NCI-H1105 treated with DMSO at 0.1 percent for 48 hours (cell line): Measurements from ENCODE around the gene BGN.

ENCODE experiments used
- DNase-seq: peaks from one replicate; lab custom pipeline; 2025; lab: John Stamatoyannopoulos, UW

Gene BGN

DNA sequence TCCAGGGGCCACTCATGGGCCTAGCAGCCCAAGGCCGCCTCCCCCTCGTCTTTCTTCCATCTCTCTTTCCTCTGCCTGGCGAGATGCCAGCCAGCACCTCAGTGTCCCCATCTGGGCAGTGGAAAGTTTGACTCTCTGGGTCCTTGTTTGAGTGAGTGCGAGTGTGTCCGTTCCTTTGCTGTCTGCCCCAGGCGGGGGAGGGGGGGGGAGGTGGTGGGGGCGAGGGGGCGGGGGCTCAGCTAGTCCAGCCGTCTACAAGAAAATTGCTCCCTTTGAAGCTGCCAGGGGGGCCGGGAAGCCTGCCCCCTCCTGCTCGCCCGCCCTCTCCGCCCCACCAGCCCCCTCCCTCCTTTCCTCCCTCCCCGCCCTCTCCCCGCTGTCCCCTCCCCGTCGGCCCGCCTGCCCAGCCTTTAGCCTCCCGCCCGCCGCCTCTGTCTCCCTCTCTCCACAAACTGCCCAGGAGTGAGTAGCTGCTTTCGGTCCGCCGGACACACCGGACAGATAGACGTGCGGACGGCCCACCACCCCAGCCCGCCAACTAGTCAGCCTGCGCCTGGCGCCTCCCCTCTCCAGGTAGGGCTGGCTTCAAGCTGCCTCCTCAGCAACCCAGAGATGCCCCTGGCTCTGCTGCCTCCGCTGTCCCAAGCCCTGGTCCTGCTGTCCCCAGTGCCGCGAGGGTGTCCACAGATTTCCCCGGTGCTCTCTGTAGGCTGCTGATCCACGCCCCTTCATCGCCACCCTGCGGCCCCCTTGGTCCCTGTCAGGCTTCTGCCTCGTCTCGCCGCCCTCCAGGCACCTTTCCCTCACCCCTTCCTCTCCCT, at the start of gene BGN:
TSS of gene BGN (plus strand) at position 440 of the 821 bp plus-strand sequence. CDS start 9,652 bp downstream, outside the sequence.
- no peak for DNase-seq

DNA sequence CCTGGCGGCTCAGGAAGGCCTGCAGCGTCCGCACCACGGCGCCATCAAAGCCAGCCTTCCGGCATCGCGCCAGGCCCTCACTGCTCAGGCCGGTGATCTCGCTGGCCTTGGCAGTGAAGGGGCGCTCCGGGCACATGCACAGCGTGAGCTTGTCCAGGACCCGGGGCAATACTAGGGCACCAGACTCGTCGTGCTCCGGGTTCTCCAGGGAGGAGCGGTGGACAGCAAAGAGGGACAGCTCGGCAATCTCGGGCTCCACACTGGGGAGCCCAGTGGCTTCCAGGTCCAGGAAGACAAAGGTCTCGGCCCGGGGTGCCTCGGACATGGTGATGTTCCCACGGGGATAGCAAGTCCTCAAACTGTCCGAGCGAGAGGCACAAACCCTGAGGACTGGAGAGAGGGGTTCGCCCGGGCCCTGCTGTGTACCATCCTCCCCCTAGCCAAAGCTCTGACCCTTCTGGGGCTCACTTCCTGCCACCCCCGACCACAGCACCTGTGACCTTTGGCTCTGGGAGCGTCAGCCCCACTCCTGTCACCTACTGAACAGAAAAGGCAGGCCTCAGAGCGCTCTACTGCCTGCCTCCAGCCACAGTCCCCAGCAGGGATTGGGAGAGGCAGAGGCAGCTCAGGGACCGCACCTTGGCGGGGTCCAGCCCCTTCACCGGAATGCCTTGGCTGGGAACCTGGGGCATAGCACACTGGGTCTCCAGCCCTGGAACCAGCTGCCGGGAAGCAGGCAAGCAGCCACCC, 49.5 kb upstream of the BGN start:
- no peak for DNase-seq

- no peak for DNase-seq
Measured at GRCh38 chrX:153445856-153446635, 48.7 kb upstream of the BGN start, which contains the start of gene TREX2. Gene TREX2, minus strand, starts transcription at chrX:153446056. Its CDS starts 626 bp downstream, at chrX:153445430.

GRCh38 chrX:153446636-153446936, 48.2 kb upstream of the BGN start:
- no peak for DNase-seq

DNA sequence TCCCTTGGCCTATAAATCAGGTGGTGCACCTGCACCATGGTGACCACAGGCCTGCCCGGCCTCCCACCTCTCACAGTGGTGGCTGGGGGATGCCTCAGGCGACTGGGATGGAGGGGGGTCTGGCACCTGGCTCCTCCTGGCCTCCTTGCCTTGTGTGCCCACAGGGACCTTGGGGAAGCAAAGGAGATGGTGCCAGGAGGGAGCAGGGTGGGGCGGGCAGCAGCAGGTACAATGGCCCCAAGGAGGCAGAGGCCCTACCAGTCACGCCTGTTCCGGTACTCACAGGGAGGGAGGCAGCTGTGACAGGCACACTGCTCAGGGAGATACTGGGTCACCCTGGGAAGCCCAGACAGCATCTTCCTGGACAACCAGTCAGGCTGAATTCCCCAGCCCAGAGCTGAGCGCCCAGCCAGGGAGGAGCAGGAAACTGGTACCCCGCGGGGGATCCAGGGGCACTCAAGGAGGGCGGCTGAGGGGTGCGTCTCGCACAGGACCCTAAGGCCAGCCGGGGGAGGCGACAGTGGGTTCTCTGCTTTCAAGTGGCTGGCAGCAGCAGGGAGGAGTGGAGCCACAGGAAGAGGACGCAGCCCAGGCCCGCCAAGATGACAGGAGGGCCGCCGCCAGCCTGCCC, 47.7 kb upstream of the BGN start:
- no peak for DNase-seq

DNA sequence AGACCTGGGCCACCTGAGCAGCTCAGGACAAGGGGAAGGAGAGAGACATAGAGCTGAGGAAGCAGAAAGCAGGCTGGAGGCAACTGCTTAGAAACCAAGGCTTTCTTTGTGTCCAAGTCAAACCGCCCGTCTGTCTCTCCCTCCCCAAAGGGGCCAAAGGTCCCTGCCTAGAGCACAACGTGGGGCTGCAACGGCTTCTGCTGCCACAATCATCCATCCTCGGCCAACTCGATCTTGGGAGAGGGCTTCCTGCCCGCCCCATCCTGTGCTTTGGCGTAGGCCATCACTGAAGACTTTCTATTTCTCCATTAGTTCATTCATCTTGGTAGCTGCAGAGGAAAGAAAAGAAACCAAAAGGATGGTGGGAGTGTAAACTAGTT, 47.2 kb upstream of the BGN start:
- no peak for DNase-seq

DNA sequence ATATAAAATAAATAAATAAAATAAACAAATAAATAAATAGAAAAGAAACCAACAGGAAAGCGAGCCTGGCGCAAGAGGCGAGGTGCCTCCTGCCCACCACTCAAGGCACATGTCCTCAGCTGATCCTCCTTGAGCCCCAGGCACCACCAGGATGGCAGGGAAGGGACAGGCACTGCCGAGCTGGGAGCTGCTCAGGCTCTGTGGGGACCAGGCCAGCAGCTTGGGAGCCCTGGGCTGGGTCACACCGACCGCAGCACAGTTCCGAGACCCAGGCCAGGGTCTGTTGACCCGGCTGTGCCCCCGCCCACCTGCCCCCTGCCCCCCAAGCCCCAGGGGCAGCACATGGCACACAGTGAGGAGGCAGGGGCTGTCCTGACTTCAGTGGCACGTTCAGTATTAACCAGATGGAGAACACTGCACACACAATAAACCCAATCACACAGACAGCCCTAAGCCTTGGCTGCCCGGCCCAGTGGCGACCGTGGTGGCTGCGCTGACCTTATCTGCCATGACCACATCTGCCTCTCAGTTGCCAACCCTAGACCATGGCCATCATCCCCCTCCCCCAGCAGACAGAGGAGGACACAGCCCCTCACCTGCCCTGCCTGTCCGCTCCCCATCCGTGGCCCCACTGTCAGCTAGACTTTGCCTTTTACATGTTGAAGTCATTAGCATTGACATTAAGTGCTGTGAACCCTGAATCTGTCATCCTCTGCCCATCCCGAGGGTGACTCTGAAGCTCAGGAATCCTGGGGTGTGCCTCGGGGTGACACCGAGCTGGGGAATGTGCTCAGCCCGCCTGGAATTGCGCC, 46.0 kb upstream of the BGN start:
- no peak for DNase-seq

- no peak for DNase-seq
Measured at GRCh38 chrX:153449368-153450113, 45.2 kb upstream of the BGN start.

DNA sequence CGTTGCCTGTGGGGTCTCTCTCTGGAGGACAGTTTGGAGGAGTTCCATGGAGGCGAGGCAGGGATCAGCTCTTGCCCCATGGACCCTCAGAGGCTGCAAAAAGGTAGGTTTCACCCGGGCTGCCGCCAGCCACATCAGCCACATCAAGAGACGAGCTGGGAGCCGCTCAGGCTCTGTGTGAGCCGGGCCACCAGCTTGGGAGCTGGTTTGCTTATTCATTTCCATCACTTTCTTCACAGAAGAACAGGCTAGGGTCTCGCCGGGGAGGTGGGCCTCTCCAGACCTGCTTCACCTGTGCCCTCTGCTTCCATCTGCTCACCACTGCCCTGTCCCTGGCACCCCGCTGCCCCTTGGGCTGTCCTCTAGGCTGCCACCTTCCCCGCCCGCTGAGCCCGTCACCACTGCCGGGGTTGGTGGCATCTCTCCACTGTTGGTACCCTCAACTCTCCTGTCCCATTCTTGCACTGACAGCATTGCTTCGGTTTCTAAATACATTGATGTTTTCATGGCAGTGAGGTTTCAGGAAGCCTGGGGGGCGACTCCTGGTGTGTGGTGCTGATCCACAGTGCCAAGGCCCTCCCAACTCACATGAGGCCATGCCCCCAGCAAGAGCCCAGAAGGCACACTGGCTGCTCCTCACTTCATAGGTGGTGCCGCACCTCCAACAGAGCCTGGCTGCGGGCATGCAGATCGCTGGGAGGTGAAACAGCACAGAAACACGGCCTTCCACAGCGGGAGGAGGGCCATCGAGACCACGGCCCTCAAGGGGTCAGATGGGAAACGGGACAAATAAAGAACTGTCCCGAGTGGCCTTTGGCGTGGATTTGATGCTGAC, 44.4 kb upstream of the BGN start:
- DNase-seq = no peak

GRCh38 chrX:153450949-153451277, 43.9 kb upstream of the BGN start:
- no peak for DNase-seq

DNA sequence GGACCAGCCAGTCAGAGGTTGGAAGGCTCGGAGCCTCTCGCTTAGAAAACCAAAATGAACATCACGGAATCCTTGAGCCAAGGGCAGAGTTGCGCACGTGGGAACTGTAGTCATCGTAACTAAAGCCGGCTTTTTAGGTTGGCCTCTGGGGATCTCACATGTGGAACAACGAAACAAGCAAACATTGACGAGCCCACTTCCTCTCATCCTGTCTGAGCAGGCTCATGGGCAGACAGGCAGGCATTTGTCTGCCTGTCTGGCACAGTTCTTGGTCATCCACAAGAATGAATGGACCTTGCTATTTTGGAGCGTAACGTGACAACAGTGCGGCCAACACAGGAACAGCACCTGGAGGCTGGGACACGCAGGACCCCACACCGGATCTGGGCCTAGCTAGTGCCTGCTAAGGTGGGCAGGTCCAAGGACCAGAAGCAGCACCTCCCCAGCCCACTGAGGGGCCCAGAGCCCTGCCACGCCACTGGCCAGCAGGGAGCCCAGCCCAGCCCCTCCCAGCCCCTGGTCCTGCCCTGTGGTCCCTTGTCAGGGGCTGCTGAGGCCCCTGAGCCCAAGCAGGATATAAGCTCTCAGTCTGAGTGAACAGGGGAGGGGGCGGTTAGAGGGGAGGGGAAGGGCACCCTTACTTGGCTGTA, 39.8 kb upstream of the BGN start:
- DNase-seq = no peak

DNA sequence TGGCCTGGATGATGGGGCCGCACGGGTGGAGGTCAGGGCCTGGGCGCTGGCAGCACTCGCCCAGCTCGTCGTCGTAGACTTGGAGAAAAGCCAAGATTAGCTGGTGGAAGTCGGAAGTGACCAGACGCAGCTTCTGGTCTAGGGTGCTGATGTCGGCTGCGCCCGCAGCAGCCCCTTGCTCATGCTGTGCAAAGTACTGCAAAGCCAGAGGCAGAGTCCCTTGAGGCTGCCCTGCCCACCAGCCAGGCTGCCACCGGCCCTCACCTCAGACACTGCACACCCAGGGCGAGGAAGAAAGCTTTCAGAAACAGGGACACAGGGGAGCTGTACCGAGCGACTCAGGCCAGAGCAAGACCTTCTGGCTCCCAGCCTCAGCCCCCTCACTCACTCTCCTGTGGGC, 39.2 kb upstream of the BGN start:
- DNase-seq = no peak

DNA sequence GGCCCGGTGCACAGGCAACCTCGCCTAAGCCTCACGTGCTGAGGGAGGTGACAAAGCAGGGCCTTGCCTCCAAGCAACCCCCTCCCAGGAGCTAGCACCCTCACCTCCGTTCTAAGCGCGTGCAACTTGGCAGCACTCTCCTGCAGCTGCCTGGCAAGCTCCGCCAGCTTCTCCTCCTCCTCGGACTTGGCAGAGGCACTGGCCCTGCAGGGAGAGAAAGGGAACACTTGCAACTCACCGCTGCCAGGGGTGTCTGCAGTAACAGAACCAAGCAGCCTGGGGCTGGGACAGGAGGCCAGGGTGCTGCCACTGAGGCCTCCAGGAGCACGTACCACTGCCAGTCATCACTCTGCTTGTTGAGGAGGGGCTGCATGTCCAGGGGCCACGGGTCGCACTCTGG, 38.6 kb upstream of the BGN start:
- DNase-seq = no peak

DNA sequence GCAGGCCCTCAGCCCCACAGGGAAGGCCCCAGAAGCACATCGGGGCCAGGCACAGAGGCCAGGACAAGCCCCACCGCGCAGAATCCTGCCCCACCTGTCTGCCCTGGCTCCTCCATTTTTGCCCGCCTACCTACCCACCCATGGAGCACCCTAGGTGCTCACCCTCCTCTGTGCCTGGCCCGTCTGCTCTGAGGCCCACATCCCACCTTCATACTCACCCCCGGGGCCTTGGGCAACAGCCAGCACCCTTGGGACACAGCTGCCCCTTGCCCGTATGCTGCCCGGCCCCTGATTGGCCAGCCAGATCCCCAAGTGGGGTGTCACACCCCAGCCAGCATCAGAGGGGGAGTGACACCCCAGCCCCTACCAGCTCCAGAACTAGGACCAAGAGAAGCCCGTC, 38.1 kb upstream of the BGN start:
- no peak for DNase-seq

DNA sequence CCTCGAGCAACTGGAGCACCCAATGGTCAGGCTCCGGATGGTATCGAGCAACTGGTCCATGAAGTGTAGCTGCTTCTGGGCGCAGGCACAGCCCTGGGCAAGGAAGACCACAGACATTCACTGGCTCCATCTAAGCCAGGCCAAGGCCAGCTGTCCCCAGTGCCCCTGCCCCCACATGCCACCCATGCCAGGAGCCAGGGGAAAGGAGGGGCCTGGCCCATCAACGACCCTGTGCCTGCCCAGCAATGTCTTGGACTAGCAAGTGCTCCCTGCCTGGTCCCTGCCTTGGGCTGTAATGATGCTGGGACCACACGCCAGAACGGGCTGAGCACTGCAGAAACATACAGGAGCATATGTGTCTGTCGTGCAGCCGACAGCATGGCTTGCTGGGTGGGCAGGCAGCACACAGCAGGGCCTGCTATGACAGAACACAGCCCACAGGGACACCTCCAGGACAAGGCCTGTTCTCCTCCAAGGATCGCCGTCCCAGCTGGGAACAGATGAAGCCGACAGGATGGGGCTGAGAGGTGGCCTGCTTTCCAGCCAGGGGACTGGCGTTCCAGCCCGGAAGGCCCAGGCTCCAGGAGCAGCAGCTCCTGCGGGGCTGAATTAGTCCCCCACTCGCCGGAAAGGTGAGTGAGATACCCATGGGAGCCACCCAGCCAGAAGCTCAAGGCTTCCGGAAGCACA, 37.5 kb upstream of the BGN start:
- no peak for DNase-seq

- no peak for DNase-seq
Measured at GRCh38 chrX:153457827-153458466, 36.8 kb upstream of the BGN start.

GRCh38 chrX:153458476-153458875, 36.3 kb upstream of the BGN start:
- no peak for DNase-seq

DNA sequence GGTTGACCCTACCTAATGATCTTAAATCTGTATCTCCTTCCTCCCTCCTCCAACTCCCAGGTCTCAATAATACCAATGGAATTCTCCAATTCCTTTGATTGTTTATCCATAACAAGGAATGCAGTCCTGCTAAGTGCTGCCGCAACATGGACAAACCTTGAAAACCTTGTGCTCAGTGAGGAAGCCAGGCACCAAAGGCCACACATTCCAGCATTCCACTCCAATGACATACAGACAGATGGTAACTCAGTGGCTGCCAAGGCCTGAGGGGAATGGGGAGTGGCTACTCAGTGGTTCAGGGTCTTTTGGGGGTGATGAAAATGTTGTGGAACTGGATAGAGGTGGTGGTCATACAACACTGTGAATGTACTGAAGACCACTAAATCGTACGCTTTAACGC, 34.8 kb upstream of the BGN start:
- DNase-seq = no peak
